IMR-90 (cell line): ENCODE results near the gene METTL14. TPM values are rescaled to one million over a fixed set of nuclear protein-coding genes. Genes with fewer than 3 reads are reported as not detected.
A peak's percentile ranks its signal among the peaks of the same experiment; 100 is the strongest.

Source experiments
- ATAC-seq: fragments of 200-7000 bp; cut with Tn5 transposase; 2 replicates; pipeline ENCODE4 v1.9.1; 2020; ENCODE audit warnings: low read depth, mild to moderate bottlenecking, moderate library complexity
- BruUV-seq: library from RNA; stranded (reverse); fragments of 400-500 nt; replicated peaks from 2 replicates; lab custom pipeline; 2021; lab: Mats Ljungman, UMichigan
- CTCF ChIA-PET: fragments of 300-600 bp; formaldehyde crosslinking; extraction: SDS; loops from one replicate; lab custom pipeline; 2021; ENCODE audit warnings: antibody characterized with exemption; lab: Yijun Ruan, JAX
- POLR2A ChIA-PET: fragments of 300-600 bp; sonication (Branson Sonifier 250); formaldehyde crosslinking; loops from one replicate; lab custom pipeline; 2022; ENCODE audit warnings: antibody characterized with exemption; ENCODE audit not compliant: unreplicated experiment; lab: Charles Lee
- DNase-seq: peaks from one replicate; pipeline ENCODE4 v3.0.0; 2013
- H2AFZ ChIP-seq: replicated peaks from 2 replicates; pipeline ENCODE3; 2013; ENCODE audit warnings: low read length, mild to moderate bottlenecking; ENCODE audit not compliant: poor library complexity
- H2AK5ac ChIP-seq: 2 replicates; pipeline ENCODE4 v1.6.1; 2013; ENCODE audit warnings: low read depth, low read length, inconsistent platforms
- H2AK9ac ChIP-seq: replicated peaks from 2 replicates; pipeline ENCODE3; 2013; ENCODE audit warnings: mild to moderate bottlenecking, low read depth, low read length, moderate library complexity; ENCODE audit not compliant: poor library complexity
- H2BK120ac ChIP-seq: 2 replicates; pipeline ENCODE4 v1.6.1; 2013; ENCODE audit warnings: low read depth, low read length, inconsistent platforms
- H2BK15ac ChIP-seq: 3 replicates; pipeline ENCODE4 v1.6.1; 2013; ENCODE audit warnings: low read depth, low read length, inconsistent platforms
- H2BK20ac ChIP-seq: 2 replicates; pipeline ENCODE4 v1.6.1; 2013; ENCODE audit warnings: low read depth, mild to moderate bottlenecking, inconsistent platforms, low read length, moderate library complexity
- H2BK5ac ChIP-seq: 2 replicates; pipeline ENCODE4 v1.6.1; 2013; ENCODE audit warnings: mild to moderate bottlenecking, low read depth, low read length, inconsistent platforms; ENCODE audit not compliant: poor library complexity, severe bottlenecking
- H3K14ac ChIP-seq: replicated peaks from 2 replicates; pipeline ENCODE4 v1.6.1; 2013; ENCODE audit warnings: low read depth, low read length, inconsistent platforms
- H3K18ac ChIP-seq: 2 replicates; pipeline ENCODE4 v1.6.1; 2013; ENCODE audit warnings: low read depth, low read length, control low read depth
- H3K23ac ChIP-seq: 2 replicates; pipeline ENCODE4 v1.6.1; 2013; ENCODE audit warnings: low read depth, low read length, inconsistent platforms
- H3K27ac ChIP-seq: 2 replicates; pipeline ENCODE4 v1.5.1; 2013; ENCODE audit warnings: mild to moderate bottlenecking, control low read depth, low read length; ENCODE audit not compliant: insufficient read depth
- H3K27me3 ChIP-seq: 2 replicates; pipeline ENCODE4 v1.6.1; 2013; ENCODE audit warnings: low read length; ENCODE audit not compliant: control insufficient read depth, insufficient read depth
- H3K36me3 ChIP-seq: 2 replicates; pipeline ENCODE4 v1.6.1; 2013; ENCODE audit warnings: low read length, mixed read lengths; ENCODE audit not compliant: control insufficient read depth, insufficient read depth
- H3K4ac ChIP-seq: 2 replicates; pipeline ENCODE4 v1.6.1; 2013; ENCODE audit warnings: low read depth, low read length, inconsistent platforms
- H3K4me1 ChIP-seq: 2 replicates; pipeline ENCODE4 v1.6.1; 2013; ENCODE audit warnings: low read length, mixed read lengths; ENCODE audit not compliant: control insufficient read depth, insufficient read depth
- H3K4me2 ChIP-seq: 2 replicates; pipeline ENCODE4 v1.6.1; 2013; ENCODE audit warnings: low read depth, mild to moderate bottlenecking, control low read depth, low read length, moderate library complexity
- H3K4me3 ChIP-seq: 2 replicates; pipeline ENCODE4 v1.5.1; 2013; ENCODE audit warnings: low read depth, mild to moderate bottlenecking, control low read depth, low read length, moderate library complexity; ENCODE audit not compliant: insufficient read depth
- H3K56ac ChIP-seq: 2 replicates; pipeline ENCODE4 v1.6.1; 2013; ENCODE audit warnings: low read length, inconsistent platforms; ENCODE audit not compliant: insufficient read depth; ENCODE audit errors: extremely low read depth
- H3K79me1 ChIP-seq, 2 experiments: 2 replicates each; pipeline ENCODE4 v1.6.1; 2013; ENCODE audit warnings: low read length in 2 of 2, inconsistent platforms in 1 of 2, low read depth in 1 of 2
- H3K9ac ChIP-seq: 2 replicates; pipeline ENCODE4 v1.6.1; 2013; ENCODE audit warnings: low read depth, low read length, control low read depth
- H3K9me1 ChIP-seq: 2 replicates; pipeline ENCODE4 v1.6.1; 2013; ENCODE audit warnings: low read length, inconsistent platforms; ENCODE audit not compliant: insufficient read depth
- H3K9me3 ChIP-seq: 2 replicates; pipeline ENCODE4 v1.6.1; 2013; ENCODE audit warnings: low read length; ENCODE audit not compliant: control insufficient read depth, insufficient read depth
- H4K20me1 ChIP-seq: 2 replicates; pipeline ENCODE4 v1.6.1; 2013; ENCODE audit warnings: low read length, inconsistent platforms; ENCODE audit not compliant: insufficient read depth
- H4K5ac ChIP-seq: 2 replicates; pipeline ENCODE4 v1.6.1; 2013; ENCODE audit warnings: mild to moderate bottlenecking, low read depth, low read length, control low read depth
- H4K8ac ChIP-seq, 2 experiments: 2 replicates each; pipeline ENCODE4 v1.6.1; 2013; ENCODE audit warnings: low read depth in 2 of 2, low read length in 2 of 2, control low read depth in 1 of 2, inconsistent platforms in 1 of 2
- H4K91ac ChIP-seq: 2 replicates; pipeline ENCODE4 v1.6.1; 2013; ENCODE audit warnings: low read depth, low read length, inconsistent platforms; ENCODE audit not compliant: insufficient read depth
- CEBPB ChIP-seq: IDR thresholded peaks from 2 replicates; pipeline ENCODE4 v1.6.1; 2012; ENCODE audit warnings: low read depth, low read length, improper control_type of control experiment
- CHD1 ChIP-seq: IDR thresholded peaks from 2 replicates; pipeline ENCODE4 v1.6.1; 2012; ENCODE audit warnings: low read depth, low read length, improper control_type of control experiment
- MAFK ChIP-seq: IDR thresholded peaks from 2 replicates; pipeline ENCODE4 v1.6.1; 2012; ENCODE audit warnings: low read depth, low read length, improper control_type of control experiment
- RAD21 ChIP-seq: IDR thresholded peaks from 2 replicates; pipeline ENCODE4 v1.6.1; 2012; ENCODE audit warnings: low read length, improper control_type of control experiment
- RCOR1 ChIP-seq: IDR thresholded peaks from 2 replicates; pipeline ENCODE4 v1.6.1; 2012; ENCODE audit warnings: mild to moderate bottlenecking, low read length, improper control_type of control experiment; ENCODE audit not compliant: insufficient replicate concordance
- SMC3 ChIP-seq: fragments of 150-350 bp; IDR thresholded peaks from 2 replicates; pipeline ENCODE4 v1.6.1; 2016; ENCODE audit warnings: low read depth, mild to moderate bottlenecking, antibody characterized with exemption, low read length, moderate library complexity
- WGBS, 2 experiments: methylation state at CpG; one replicate each; pipeline versions ENCODE4 v1.1.5 to v1.1.7; 2013; ENCODE audit warnings: missing lambda C conversion rate in 2 of 2; ENCODE audit not compliant: insufficient read length in 1 of 2; ENCODE audit errors: extremely low coverage in 2 of 2; 5-methylcytosine and 5-hydroxymethylcytosine counted together
- dilution Hi-C: fragments of 300-500 bp; cut with HindIII; formaldehyde crosslinking; loops from one replicate; pipeline ENCODE4 v1.14.3; 2018; ENCODE audit warnings: low sequenced_read_pairs; ENCODE audit not compliant: unreplicated experiment
- in situ Hi-C: fragments of 300-500 bp; cut with MboI; formaldehyde crosslinking; loops from 3 replicates; pipeline ENCODE4 v1.14.3; 2019; ENCODE audit warnings: low sequenced_read_pairs, inconsistent platforms, mixed read lengths
- intact Hi-C: fragments of 100-400 bp; cut with micrococcal nuclease; formaldehyde crosslinking; loops from 2 replicates; pipeline ENCODE4 v1.10.0; 2022
- polyA plus RNA-seq, 3 experiments: library from polyadenylated mRNA; depleted of rRNA; stranded (reverse); fragments of >200 nt; gene quantifications; 2 replicates each; pipeline ENCODE4 v1.2.3, GENCODE V29; 2012; ENCODE audit warnings: low replicate concordance in 1 of 3
- total RNA-seq: library from RNA; depleted of rRNA; stranded (reverse); fragments of >200 nt; gene quantifications from 2 replicates; pipeline ENCODE4 v1.2.3, GENCODE V29; 2012
- TF ChIP-seq, protein P1 (sequence below): fragments of 150-350 bp; IDR thresholded peaks from 2 replicates; pipeline ENCODE4 v1.6.1; 2017; ENCODE audit warnings: mild to moderate bottlenecking, antibody characterized with exemption, low read length, low read depth
- TF ChIP-seq, protein P2 (sequence below): conservative IDR thresholded peaks from 2 replicates; pipeline ENCODE4 v1.5.1; 2012; ENCODE audit warnings: mild to moderate bottlenecking, low read depth, low read length, improper control_type of control experiment

The METTL14 gene
- total and polyA plus RNA-seq, 2 of the 4 experiments (the other 2 are of a cell fraction) = 5.0 to 9.3 TPM

DNA sequence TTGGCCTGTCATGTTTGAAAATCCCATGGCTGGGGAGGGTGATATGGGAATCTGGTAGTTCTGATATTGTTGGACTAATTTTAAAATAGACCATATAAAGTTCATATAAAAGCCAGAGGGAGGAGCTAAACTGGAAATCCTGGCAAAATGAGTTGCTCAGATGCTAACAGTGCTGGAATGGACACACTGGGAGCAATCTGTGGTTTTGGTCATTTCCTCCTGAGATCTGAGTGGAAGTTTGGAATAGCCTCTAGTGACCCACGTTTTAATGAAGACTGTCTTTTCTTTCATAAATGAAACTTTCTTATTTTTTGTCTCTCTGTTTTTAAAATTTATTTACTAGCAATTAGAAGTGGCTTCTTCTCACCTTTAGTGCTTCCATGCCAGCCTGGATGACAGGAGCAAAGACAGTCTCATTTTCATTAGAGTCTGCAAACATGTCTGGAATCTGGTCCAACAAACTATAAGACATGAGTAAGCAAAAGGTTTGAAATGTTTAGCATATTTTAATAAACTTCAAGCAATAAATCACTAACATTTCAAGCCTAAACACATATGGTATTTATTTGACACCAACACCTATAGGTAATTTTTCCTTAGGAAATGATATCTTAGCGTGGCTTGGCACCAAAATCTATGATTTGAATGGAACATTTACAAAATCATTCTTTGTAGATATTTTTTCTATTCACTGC lies 66.6 kb downstream of the METTL14 start (continued):
- TF ChIP-seq MAFK = no peak
- TF ChIP-seq RAD21 = no peak

DNA sequence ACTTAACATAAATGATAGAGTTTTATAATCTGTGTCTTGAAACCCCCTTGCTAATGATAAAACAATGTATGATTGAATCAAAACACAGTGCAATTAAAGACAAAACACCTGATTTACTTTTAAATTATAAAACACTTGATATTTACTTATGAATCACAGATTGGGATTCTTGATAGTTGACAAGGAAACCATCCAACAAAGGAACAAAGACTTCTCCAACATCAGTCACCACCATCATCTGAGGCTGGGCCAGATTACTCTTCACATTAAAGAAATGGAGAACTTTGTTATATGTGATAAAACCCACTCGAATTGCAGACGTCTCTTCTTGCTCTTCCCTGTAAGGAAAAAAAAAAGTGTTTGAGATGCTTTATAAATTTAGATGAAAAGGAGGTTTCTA lies 67.4 kb downstream of the METTL14 start:
- Histone ChIP-seq H3K27ac (peak overlapping the region; percentile 39; the same call in 1 of the 2 replicates), H4K5ac (no peak overlapping the region), H2BK20ac (no peak overlapping the region), H4K91ac (no peak overlapping the region), H3K9me3 (no peaks in the 10 kb centered on the region), H2BK5ac (peak overlapping the region; percentile 75), H2AFZ (no peak overlapping the region), H2BK15ac (no peak overlapping the region), H4K20me1 (peaks cover 24% of the 10 kb centered on the region; the same call in 1 of the 2 replicates), H3K9me1 (peaks cover 14% of the 10 kb centered on the region), H3K4me2 (no peak overlapping the region), H3K4ac (no peak overlapping the region; the same call in 1 of the 2 replicates), H3K23ac (0 out of 2 replicates have a peak overlapping the region, but pooled peaks have one; percentile 10), H3K79me1 (peaks cover 27 to 56% of the 10 kb centered on the region in 2 experiments), H3K56ac (no peak overlapping the region), H3K4me1 (peaks cover 17% of the 10 kb centered on the region), H2BK120ac (no peak overlapping the region), H3K4me3 (no peak overlapping the region), H3K18ac (peak overlapping the region; percentile 77; the same call in 1 of the 2 replicates), H4K8ac (no peak overlapping the region), H3K9ac (no peak overlapping the region; the same call in 1 of the 2 replicates), H3K27me3 (no peaks in the 10 kb centered on the region), H2AK5ac (no peak overlapping the region), H3K14ac (no peak overlapping the region; the same call in 1 of the 2 replicates), H3K36me3 (peaks cover 39% of the 10 kb centered on the region), H2AK9ac (no peak overlapping the region)
- CTCF ChIA-PET = no interaction called here
- WGBS, 2 experiments = no CpG with 5 or more reads among the region's 2 CpGs
- no peak for DNase-seq
- in situ Hi-C loops = no loop called here
- dilution Hi-C loops = no loop called here
- no TSS peak for BruUV-seq
- POLR2A ChIA-PET = no interaction called here
- ATAC-seq = no peak
- intact Hi-C loops = no loop called here
- TF ChIP-seq, protein P1, sequence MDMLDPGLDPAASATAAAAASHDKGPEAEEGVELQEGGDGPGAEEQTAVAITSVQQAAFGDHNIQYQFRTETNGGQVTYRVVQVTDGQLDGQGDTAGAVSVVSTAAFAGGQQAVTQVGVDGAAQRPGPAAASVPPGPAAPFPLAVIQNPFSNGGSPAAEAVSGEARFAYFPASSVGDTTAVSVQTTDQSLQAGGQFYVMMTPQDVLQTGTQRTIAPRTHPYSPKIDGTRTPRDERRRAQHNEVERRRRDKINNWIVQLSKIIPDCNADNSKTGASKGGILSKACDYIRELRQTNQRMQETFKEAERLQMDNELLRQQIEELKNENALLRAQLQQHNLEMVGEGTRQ = no peak
- no peak for TF ChIP-seq CHD1
- no peak for TF ChIP-seq CEBPB
- TF ChIP-seq, protein P2, sequence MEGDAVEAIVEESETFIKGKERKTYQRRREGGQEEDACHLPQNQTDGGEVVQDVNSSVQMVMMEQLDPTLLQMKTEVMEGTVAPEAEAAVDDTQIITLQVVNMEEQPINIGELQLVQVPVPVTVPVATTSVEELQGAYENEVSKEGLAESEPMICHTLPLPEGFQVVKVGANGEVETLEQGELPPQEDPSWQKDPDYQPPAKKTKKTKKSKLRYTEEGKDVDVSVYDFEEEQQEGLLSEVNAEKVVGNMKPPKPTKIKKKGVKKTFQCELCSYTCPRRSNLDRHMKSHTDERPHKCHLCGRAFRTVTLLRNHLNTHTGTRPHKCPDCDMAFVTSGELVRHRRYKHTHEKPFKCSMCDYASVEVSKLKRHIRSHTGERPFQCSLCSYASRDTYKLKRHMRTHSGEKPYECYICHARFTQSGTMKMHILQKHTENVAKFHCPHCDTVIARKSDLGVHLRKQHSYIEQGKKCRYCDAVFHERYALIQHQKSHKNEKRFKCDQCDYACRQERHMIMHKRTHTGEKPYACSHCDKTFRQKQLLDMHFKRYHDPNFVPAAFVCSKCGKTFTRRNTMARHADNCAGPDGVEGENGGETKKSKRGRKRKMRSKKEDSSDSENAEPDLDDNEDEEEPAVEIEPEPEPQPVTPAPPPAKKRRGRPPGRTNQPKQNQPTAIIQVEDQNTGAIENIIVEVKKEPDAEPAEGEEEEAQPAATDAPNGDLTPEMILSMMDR = no peak
- no peak for TF ChIP-seq RAD21
- no peak for TF ChIP-seq SMC3
- no peak for TF ChIP-seq MAFK
- TF ChIP-seq RCOR1 = no peak
